Measurements from ENCODE around the gene ITGB2. TPM values are rescaled to one million over a fixed set of nuclear protein-coding genes. Genes with fewer than 3 reads are reported as not detected.

ITGB2 gene
- total and polyA plus RNA-seq, 2 donors from 2014 or later = 9.5 to 111 TPM

GRCh38 chr21:44938772-44939531 is 18.3 kb upstream of the ITGB2 start:
- Histone ChIP-seq H3K9me3 (ENCODE audit: control insufficient read depth in 2 of 3, insufficient read depth in 1 of 3, low read length in 3 of 3) (no peaks in the 10 kb centered on the region), H3K27me3 (ENCODE audit: control insufficient read depth, insufficient read depth, low read length) (no peaks in the 10 kb centered on the region), H3K27ac (ENCODE audit: low read depth in 2 of 2, low read length in 2 of 2) (no peak overlapping the region), H3K9ac (ENCODE audit: low read length in 3 of 3) (peak overlapping the region in 2 of 3 donors; percentile 55 to 67), H3K4me1 (ENCODE audit: control insufficient read depth in 2 of 3, insufficient read depth in 2 of 3, low read depth in 1 of 3, low read length in 3 of 3) (peaks cover 0 to 18% (median 12%) of the 10 kb centered on the region in 3 donors), H3K4me3 (ENCODE audit: low read length in 3 of 3) (peak overlapping the region; percentile 57 to 74 (median 59)), H3K36me3 (ENCODE audit: control insufficient read depth in 2 of 3, insufficient read depth in 3 of 3, low read length in 3 of 3) (no peaks in the 10 kb centered on the region)
- TF ChIP-seq, protein P1, sequence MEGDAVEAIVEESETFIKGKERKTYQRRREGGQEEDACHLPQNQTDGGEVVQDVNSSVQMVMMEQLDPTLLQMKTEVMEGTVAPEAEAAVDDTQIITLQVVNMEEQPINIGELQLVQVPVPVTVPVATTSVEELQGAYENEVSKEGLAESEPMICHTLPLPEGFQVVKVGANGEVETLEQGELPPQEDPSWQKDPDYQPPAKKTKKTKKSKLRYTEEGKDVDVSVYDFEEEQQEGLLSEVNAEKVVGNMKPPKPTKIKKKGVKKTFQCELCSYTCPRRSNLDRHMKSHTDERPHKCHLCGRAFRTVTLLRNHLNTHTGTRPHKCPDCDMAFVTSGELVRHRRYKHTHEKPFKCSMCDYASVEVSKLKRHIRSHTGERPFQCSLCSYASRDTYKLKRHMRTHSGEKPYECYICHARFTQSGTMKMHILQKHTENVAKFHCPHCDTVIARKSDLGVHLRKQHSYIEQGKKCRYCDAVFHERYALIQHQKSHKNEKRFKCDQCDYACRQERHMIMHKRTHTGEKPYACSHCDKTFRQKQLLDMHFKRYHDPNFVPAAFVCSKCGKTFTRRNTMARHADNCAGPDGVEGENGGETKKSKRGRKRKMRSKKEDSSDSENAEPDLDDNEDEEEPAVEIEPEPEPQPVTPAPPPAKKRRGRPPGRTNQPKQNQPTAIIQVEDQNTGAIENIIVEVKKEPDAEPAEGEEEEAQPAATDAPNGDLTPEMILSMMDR (IDR thresholded peaks at IDR 0.05; ENCODE audit: borderline replicate concordance, extremely low read depth, insufficient read depth) = no peak
- peak in 1 of 5 donors; percentile 39 for DNase-seq
- no peak for FAIRE-seq
- intact Hi-C loops (cut with DNase I) = no loop called here

DNA sequence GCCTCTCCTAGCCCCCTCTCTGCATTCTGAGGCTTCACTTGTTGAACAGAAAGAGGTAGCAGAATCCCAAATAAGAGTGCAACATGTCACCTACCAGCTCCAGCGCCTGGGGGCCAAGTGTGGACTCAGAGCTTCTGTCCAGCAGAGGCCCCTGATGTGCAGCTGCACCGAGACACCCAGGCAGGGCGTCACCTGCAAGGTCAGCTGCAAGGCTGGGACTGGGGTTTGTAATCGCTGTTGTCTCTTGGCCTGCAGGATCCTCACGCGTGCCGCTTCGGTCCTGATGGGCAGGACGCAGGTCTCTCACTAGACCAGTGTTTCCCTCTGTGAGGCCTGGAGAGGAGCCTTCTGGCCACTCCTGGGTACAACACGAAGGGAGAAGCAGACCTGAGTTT is 14.8 kb upstream of the ITGB2 start:
- peaks cover 0 to 18% (median 0%) of the 10 kb centered on the region in 3 donors for H3K4me1 ChIP-seq (ENCODE audit: control insufficient read depth in 2 of 3, insufficient read depth in 2 of 3, low read depth in 1 of 3, low read length in 3 of 3)
- no peaks in the 10 kb centered on the region for H3K9me3 ChIP-seq (ENCODE audit: control insufficient read depth in 2 of 3, insufficient read depth in 1 of 3, low read length in 3 of 3)
- intact Hi-C loops (cut with DNase I) = no loop called here
- TF ChIP-seq, protein P1 (IDR thresholded peaks at IDR 0.05; ENCODE audit: borderline replicate concordance, extremely low read depth, insufficient read depth) = no peak
- H3K27me3 ChIP-seq (ENCODE audit: control insufficient read depth, insufficient read depth, low read length) = peaks cover 4% of the 10 kb centered on the region
- H3K36me3 ChIP-seq (ENCODE audit: control insufficient read depth in 2 of 3, insufficient read depth in 3 of 3, low read length in 3 of 3) = no peaks in the 10 kb centered on the region
- DNase-seq (peak in 1 of 5 donors; percentile 43), FAIRE-seq (no peak)
- H3K27ac ChIP-seq (ENCODE audit: low read depth in 2 of 2, low read length in 2 of 2) = no peak overlapping the region
- H3K4me3 ChIP-seq (ENCODE audit: low read length in 3 of 3) = no peak overlapping the region
- H3K9ac ChIP-seq (ENCODE audit: low read length in 3 of 3) = no peak overlapping the region

DNA sequence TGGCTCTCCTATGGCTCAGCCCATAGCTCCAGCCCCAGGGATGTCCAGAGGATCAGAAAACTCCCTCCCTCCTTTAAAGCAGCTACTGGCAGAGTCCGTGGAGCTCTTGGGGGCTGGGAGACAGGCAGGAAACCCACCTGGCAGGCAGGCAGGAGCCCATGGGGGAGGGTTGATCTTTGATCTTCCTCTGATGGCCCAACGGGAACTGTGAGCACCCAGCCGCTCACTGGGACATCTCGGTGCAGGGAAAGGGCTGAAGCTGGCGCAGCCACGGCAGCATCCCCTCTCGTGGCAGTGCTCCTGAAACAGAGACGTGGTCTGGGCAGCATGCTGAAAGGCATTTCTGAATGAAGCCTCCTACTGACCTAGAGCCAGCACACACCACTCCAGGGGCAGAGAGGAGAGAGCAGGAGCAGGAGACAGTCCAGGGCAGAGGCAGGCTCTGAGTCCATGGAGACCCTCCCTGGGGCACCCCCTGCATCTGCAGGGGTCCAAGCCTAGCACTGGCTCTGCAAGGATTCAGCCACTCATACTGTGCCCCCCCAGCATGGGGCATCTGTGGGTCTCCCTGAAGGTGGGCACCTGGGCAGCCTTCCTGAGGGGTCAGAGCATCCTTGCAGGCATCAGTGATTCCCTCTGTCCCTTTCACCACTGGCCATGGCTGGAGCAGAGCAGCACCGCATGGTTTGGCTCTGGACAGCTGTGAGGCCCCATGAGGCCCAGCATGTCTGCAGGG is 14.3 kb upstream of the ITGB2 start:
- peaks cover 0 to 15% (median 0%) of the 10 kb centered on the region in 3 donors for H3K4me1 ChIP-seq (ENCODE audit: control insufficient read depth in 2 of 3, insufficient read depth in 2 of 3, low read depth in 1 of 3, low read length in 3 of 3)
- intact Hi-C loops (cut with DNase I) = no loop called here
- H3K4me3 ChIP-seq (ENCODE audit: low read length in 3 of 3) = no peak overlapping the region
- TF ChIP-seq, protein P1 (IDR thresholded peaks at IDR 0.05; ENCODE audit: borderline replicate concordance, extremely low read depth, insufficient read depth) = no peak
- no peaks in the 10 kb centered on the region for H3K36me3 ChIP-seq (ENCODE audit: control insufficient read depth in 2 of 3, insufficient read depth in 3 of 3, low read length in 3 of 3)
- no peaks in the 10 kb centered on the region for H3K9me3 ChIP-seq (ENCODE audit: control insufficient read depth in 2 of 3, insufficient read depth in 1 of 3, low read length in 3 of 3)
- no peak overlapping the region for H3K9ac ChIP-seq (ENCODE audit: low read length in 3 of 3)
- FAIRE-seq (no peak), DNase-seq (peak in 1 of 5 donors; percentile 34)
- no peak overlapping the region for H3K27ac ChIP-seq (ENCODE audit: low read depth in 2 of 2, low read length in 2 of 2)
- peaks cover 4% of the 10 kb centered on the region for H3K27me3 ChIP-seq (ENCODE audit: control insufficient read depth, insufficient read depth, low read length)

All from kidney (tissue), 14 donors.